RWPE2 (cell line): ENCODE results near the gene HMGCLL1.

Experiments
- ATAC-seq: fragments of 200-7000 bp; cut with Tn5 transposase; 3 replicates; pipeline ENCODE4 v1.9.1; 2021; ENCODE audit warnings: low read depth
- DNase-seq: peaks from one replicate; pipeline ENCODE4 v3.0.0-alpha.2; 2020; ENCODE audit warnings: low spot score
- H3K27ac ChIP-seq: fragments of 450-650 bp; 2 replicates; pipeline ENCODE4 v1.5.1; 2017; ENCODE audit warnings: mild to moderate bottlenecking; ENCODE audit not compliant: poor library complexity, severe bottlenecking
- H3K27me3 ChIP-seq: fragments of 250-450 bp; sonication (Bioruptor Pico); 2 replicates; pipeline ENCODE4 v1.5.1; 2021; ENCODE audit warnings: mild to moderate bottlenecking, moderate library complexity; ENCODE audit not compliant: insufficient read depth, poor library complexity, severe bottlenecking
- H3K36me3 ChIP-seq: fragments of 250-450 bp; sonication (Bioruptor Pico); 2 replicates; pipeline ENCODE4 v1.5.1; 2020; ENCODE audit warnings: low read depth, mild to moderate bottlenecking, moderate library complexity
- H3K4me1 ChIP-seq: fragments of 250-450 bp; sonication (Bioruptor Pico); 2 replicates; pipeline ENCODE4 v1.5.1; 2021; ENCODE audit warnings: mild to moderate bottlenecking, moderate library complexity; ENCODE audit not compliant: insufficient read depth, poor library complexity, severe bottlenecking
- H3K4me3 ChIP-seq: fragments of 250-450 bp; sonication (Bioruptor Pico); 2 replicates; pipeline ENCODE4 v1.5.1; 2021; ENCODE audit warnings: mild to moderate bottlenecking, moderate library complexity; ENCODE audit not compliant: severe bottlenecking
- H3K9me3 ChIP-seq: fragments of 250-450 bp; sonication (Bioruptor Pico); 2 replicates; pipeline ENCODE4 v1.5.1; 2021; ENCODE audit warnings: mild to moderate bottlenecking, moderate library complexity; ENCODE audit not compliant: severe bottlenecking
- TF ChIP-seq, protein P1 (sequence below): fragments of 450-650 bp; IDR thresholded peaks from one replicate; pipeline ENCODE4 v1.5.1; 2017; ENCODE audit warnings: mild to moderate bottlenecking, moderate library complexity; ENCODE audit not compliant: poor library complexity, severe bottlenecking

The HMGCLL1 gene

DNA sequence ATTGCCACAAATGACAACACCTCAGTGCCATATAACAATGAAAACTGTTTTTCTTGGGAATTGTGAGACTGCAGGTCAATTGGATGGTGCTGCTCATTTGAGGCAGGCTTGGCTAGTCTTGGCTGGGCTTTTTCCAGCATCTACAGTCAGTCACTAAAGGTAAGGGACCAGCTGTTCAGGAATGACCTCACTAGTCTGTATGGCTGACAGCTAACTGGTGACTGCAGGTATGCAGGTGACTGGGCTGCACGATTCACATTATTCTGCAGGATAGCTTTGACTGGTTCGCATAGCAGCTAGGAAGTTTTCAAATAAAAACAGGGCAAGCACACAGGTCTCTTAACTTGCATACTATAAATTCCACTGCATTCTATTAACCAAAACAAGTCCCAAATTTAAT lies 22.1 kb upstream of the HMGCLL1 start:
- TF ChIP-seq, protein P1, sequence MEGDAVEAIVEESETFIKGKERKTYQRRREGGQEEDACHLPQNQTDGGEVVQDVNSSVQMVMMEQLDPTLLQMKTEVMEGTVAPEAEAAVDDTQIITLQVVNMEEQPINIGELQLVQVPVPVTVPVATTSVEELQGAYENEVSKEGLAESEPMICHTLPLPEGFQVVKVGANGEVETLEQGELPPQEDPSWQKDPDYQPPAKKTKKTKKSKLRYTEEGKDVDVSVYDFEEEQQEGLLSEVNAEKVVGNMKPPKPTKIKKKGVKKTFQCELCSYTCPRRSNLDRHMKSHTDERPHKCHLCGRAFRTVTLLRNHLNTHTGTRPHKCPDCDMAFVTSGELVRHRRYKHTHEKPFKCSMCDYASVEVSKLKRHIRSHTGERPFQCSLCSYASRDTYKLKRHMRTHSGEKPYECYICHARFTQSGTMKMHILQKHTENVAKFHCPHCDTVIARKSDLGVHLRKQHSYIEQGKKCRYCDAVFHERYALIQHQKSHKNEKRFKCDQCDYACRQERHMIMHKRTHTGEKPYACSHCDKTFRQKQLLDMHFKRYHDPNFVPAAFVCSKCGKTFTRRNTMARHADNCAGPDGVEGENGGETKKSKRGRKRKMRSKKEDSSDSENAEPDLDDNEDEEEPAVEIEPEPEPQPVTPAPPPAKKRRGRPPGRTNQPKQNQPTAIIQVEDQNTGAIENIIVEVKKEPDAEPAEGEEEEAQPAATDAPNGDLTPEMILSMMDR = no peak
- no peak overlapping the region for H3K4me3 ChIP-seq
- no peaks in the 10 kb centered on the region for H3K36me3 ChIP-seq
- no peaks in the 10 kb centered on the region for H3K4me1 ChIP-seq
- no peak for ATAC-seq
- H3K27ac ChIP-seq = no peak overlapping the region
- H3K27me3 ChIP-seq = no peaks in the 10 kb centered on the region
- DNase-seq = no peak
- no peaks in the 10 kb centered on the region for H3K9me3 ChIP-seq

DNA sequence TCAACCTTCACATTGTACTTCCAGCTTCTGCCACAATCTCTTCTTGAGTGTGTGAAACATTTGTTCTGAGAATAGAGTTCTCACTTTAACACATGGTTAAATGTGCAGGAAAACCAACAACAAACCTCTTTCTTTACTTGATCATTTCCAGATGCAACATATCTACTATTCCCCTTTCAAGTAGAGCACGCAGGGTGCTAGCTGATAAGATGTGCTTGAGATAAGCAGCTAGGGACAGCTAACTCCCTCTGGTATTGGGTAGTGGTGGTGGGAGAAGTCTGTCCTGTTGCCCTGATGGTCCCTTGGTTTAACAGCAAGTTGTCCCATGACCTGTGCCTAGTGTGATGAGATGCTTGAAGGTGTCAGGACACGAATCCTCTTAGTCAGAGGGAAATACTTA lies 15.4 kb upstream of the HMGCLL1 start:
- Histone ChIP-seq H3K4me3 (no peak overlapping the region), H3K36me3 (no peaks in the 10 kb centered on the region)
- no peak for ATAC-seq

DNA sequence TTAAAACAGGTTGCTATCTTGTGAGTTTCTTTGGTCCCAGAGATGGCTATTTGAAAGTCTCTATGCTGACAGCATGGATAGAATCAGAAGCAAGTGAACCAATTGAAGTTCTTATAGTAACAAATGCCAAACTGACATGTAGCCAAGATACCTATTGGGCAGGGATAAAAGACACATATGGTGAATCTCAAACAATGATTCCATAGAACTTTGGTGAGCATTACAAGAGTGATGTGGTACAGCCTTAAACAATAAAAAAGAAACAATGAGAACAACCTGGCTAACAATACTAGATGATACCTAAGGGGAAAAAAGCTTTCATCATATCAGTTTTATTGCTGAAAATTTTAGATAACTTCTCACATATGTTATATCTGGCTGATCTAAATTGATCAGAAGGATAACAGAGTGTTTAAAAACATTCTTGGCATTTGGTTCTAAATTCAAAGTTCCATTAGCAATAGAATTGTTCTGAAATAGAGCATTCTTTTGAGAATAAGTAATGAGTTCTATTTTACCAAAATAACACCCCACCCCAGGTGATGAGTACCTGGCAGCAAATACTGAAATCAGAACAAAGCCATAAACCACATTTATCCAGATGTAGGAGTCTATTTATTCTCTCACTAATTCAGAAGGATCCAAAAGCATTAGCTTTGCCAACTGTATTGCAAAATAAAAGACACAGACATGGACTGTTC lies 5.8 kb upstream of the HMGCLL1 start:
- TF ChIP-seq, protein P1 = no peak
- no peaks in the 10 kb centered on the region for H3K36me3 ChIP-seq
- ATAC-seq = no peak

More for the DNA sequence above, 15.4 kb upstream of the HMGCLL1 start:
- Histone ChIP-seq H3K27ac (no peak overlapping the region), H3K9me3 (no peaks in the 10 kb centered on the region), H3K27me3 (no peaks in the 10 kb centered on the region), H3K4me1 (no peaks in the 10 kb centered on the region)
- TF ChIP-seq, protein P1 = no peak
- DNase-seq = no peak

DNA sequence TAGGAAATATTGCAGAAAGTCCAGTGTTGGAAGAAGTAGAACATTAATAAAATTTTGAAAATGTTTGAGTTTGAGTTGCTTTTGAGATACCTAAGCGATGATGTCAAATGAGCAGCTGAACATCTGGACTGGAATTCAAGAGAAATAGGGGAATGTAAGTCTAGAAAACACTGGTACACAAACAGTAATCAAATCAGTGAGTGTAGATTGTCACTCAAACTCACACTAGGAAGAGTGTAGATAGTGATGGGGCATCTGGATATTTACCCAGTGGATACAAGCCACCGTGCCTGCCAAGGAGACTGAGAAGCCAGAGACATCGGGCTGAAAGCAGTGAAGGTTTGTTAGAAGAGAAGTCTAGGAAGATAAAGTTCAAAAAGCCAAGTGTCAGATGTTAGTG lies 2.2 kb downstream of the HMGCLL1 start:
- DNase-seq (no peak), ATAC-seq (no peak)
- no peaks in the 10 kb centered on the region for H3K36me3 ChIP-seq

More for the DNA sequence above, 5.8 kb upstream of the HMGCLL1 start:
- no peaks in the 10 kb centered on the region for H3K9me3 ChIP-seq
- H3K4me3 ChIP-seq = no peak overlapping the region
- no peaks in the 10 kb centered on the region for H3K27me3 ChIP-seq
- no peak for DNase-seq
- no peaks in the 10 kb centered on the region for H3K4me1 ChIP-seq
- no peak overlapping the region for H3K27ac ChIP-seq

DNA sequence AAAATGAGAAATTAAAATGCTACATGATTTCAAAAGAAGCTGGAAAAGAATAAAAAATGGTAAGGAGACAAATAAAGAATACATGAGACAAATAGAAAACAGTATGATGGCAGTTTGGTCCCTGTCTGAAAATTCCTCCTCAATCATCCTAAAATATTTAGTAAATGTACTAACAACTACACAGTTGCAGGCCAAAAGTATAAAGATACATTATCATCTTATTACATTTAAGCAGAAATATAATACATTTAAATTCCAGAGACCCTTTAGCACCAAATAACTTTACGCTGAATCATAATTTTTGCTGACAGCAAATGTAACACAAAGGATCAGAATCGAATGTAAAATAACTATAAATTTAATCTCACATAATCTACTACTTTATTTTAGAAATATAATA lies 4.4 kb downstream of the HMGCLL1 start:
- H3K4me3 ChIP-seq = no peak overlapping the region
- DNase-seq (no peak), ATAC-seq (no peak)
- H3K9me3 ChIP-seq = no peaks in the 10 kb centered on the region
- no peaks in the 10 kb centered on the region for H3K36me3 ChIP-seq
- no peaks in the 10 kb centered on the region for H3K4me1 ChIP-seq
- H3K27ac ChIP-seq = no peak overlapping the region
- TF ChIP-seq, protein P1 = no peak
- peaks cover 11% of the 10 kb centered on the region for H3K27me3 ChIP-seq

More for the DNA sequence above, 2.2 kb downstream of the HMGCLL1 start:
- peaks cover 11% of the 10 kb centered on the region for H3K27me3 ChIP-seq
- H3K27ac ChIP-seq = no peak overlapping the region
- no peak overlapping the region for H3K4me3 ChIP-seq
- no peaks in the 10 kb centered on the region for H3K9me3 ChIP-seq
- TF ChIP-seq, protein P1 = no peak
- H3K4me1 ChIP-seq = no peaks in the 10 kb centered on the region
